Type B pancreatic cell (in vitro differentiated cells): ENCODE results near the gene MYZAP. TPM values are rescaled to one million over a fixed set of nuclear protein-coding genes. Genes with fewer than 3 reads are reported as not detected.

Experiments
- DNase-seq: peaks from one replicate; pipeline ENCODE4 v3.0.0; 2021; ENCODE audit warnings: mixed read lengths; ENCODE audit not compliant: unreplicated experiment; ENCODE audit errors: extremely low spot score
- H3K27ac Mint-ChIP-seq: 2 replicates; pipeline ENCODE4 v1.8.0; 2021; ENCODE audit warnings: mild to moderate bottlenecking, mixed read lengths
- H3K27me3 Mint-ChIP-seq: 2 replicates; pipeline ENCODE4 v1.8.0; 2021; ENCODE audit warnings: mixed read lengths
- H3K36me3 Mint-ChIP-seq: 2 replicates; pipeline ENCODE4 v1.8.0; 2021; ENCODE audit warnings: mixed read lengths
- H3K4me1 Mint-ChIP-seq: one replicate; pipeline ENCODE4 v1.8.0; 2021; ENCODE audit warnings: mixed read lengths; ENCODE audit not compliant: unreplicated experiment
- H3K4me3 Mint-ChIP-seq: 2 replicates; pipeline ENCODE4 v1.8.0; 2021; ENCODE audit warnings: mild to moderate bottlenecking, mixed read lengths
- H3K9me3 Mint-ChIP-seq: 2 replicates; pipeline ENCODE4 v1.8.0; 2021; ENCODE audit warnings: mixed read lengths
- total RNA-seq: library from RNA; stranded (reverse); gene quantifications from 2 replicates; pipeline ENCODE4 v1.2.1, GENCODE V29; 2021; ENCODE audit warnings: low replicate concordance
- TF ChIP-seq, protein P1 (sequence below): fragments of 200-600 bp; sonication (generic); conservative IDR thresholded peaks from 2 replicates; pipeline ENCODE4 v1.5.0; 2021; ENCODE audit warnings: antibody characterized with exemption, mild to moderate bottlenecking

MYZAP gene
- total RNA-seq, 1 donor from 2014 or later = 5.7 TPM

GRCh38 chr15:57619746-57620145 is 28.0 kb downstream of the MYZAP start:
- H3K9me3 Mint-ChIP-seq = no peaks in the 10 kb centered on the region
- TF ChIP-seq, protein P1, sequence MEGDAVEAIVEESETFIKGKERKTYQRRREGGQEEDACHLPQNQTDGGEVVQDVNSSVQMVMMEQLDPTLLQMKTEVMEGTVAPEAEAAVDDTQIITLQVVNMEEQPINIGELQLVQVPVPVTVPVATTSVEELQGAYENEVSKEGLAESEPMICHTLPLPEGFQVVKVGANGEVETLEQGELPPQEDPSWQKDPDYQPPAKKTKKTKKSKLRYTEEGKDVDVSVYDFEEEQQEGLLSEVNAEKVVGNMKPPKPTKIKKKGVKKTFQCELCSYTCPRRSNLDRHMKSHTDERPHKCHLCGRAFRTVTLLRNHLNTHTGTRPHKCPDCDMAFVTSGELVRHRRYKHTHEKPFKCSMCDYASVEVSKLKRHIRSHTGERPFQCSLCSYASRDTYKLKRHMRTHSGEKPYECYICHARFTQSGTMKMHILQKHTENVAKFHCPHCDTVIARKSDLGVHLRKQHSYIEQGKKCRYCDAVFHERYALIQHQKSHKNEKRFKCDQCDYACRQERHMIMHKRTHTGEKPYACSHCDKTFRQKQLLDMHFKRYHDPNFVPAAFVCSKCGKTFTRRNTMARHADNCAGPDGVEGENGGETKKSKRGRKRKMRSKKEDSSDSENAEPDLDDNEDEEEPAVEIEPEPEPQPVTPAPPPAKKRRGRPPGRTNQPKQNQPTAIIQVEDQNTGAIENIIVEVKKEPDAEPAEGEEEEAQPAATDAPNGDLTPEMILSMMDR = no peak
- no peak for DNase-seq
- H3K27ac Mint-ChIP-seq = no peak overlapping the region
- no peaks in the 10 kb centered on the region for H3K4me1 Mint-ChIP-seq
- no peaks in the 10 kb centered on the region for H3K27me3 Mint-ChIP-seq
- no peak overlapping the region for H3K4me3 Mint-ChIP-seq
- no peaks in the 10 kb centered on the region for H3K36me3 Mint-ChIP-seq

GRCh38 chr15:57624730-57625129 is 33.0 kb downstream of the MYZAP start:
- H3K27ac Mint-ChIP-seq = no peak overlapping the region
- H3K27me3 Mint-ChIP-seq = no peaks in the 10 kb centered on the region
- no peaks in the 10 kb centered on the region for H3K9me3 Mint-ChIP-seq
- TF ChIP-seq, protein P1 = no peak
- no peaks in the 10 kb centered on the region for H3K4me1 Mint-ChIP-seq
- DNase-seq = no peak
- peaks cover 3% of the 10 kb centered on the region for H3K36me3 Mint-ChIP-seq
- H3K4me3 Mint-ChIP-seq = no peak overlapping the region

- H3K9me3 Mint-ChIP-seq = no peaks in the 10 kb centered on the region
- TF ChIP-seq, protein P1 = no peak
- no peak overlapping the region for H3K4me3 Mint-ChIP-seq
- no peaks in the 10 kb centered on the region for H3K27me3 Mint-ChIP-seq
- DNase-seq = no peak
- H3K36me3 Mint-ChIP-seq = peaks cover 3% of the 10 kb centered on the region
- H3K4me1 Mint-ChIP-seq = no peaks in the 10 kb centered on the region
- no peak overlapping the region for H3K27ac Mint-ChIP-seq
Observed at GRCh38 chr15:57625703-57626448, 34.2 kb downstream of the MYZAP start.

- Mint-ChIP-seq H3K4me3 (no peak overlapping the region), H3K9me3 (no peaks in the 10 kb centered on the region), H3K4me1 (no peaks in the 10 kb centered on the region), H3K36me3 (peaks cover 3% of the 10 kb centered on the region), H3K27ac (no peak overlapping the region), H3K27me3 (no peaks in the 10 kb centered on the region)
- DNase-seq = no peak
- TF ChIP-seq, protein P1 = no peak
Observed at GRCh38 chr15:57626713-57627440, 35.2 kb downstream of the MYZAP start.

DNA sequence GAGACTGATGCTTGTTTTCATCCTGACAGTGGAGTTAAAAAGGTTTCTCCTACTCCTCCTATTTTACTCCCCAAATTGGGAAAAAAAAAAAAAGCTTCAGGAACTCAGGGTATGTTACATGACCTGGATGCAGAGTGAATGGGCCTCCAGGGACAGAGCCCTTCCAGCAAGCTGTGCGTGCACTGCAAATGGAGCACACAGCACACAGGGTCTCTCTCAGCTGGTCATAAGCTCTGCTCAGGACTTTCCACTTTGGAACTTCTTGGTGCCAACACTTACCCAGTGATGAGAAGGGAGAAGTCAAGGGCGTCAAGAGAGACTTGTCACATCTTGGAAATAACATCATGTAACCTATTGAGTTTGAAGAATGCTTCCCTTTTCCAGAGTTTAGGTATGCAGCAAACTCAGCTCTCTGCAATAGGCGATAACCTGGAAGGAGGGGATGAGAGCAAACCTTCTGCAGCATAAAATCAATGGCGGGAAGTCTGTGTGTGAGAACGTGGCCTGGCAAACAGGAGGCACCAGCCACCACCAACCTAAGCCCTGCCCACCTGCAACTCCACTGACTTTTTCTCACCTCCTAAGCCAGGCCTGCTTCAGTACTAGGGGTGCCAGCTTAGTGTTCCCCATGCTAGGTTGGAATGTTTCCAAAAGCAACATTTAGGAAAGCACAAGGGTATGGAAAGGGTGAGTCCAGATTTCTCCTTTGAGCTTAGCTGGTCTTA is 39.8 kb downstream of the MYZAP start:
- no peak for DNase-seq
- peaks cover 3% of the 10 kb centered on the region for H3K36me3 Mint-ChIP-seq
- no peak overlapping the region for H3K27ac Mint-ChIP-seq
- TF ChIP-seq, protein P1 = no peak
- no peak overlapping the region for H3K4me3 Mint-ChIP-seq
- no peaks in the 10 kb centered on the region for H3K27me3 Mint-ChIP-seq
- H3K4me1 Mint-ChIP-seq = no peaks in the 10 kb centered on the region
- H3K9me3 Mint-ChIP-seq = no peaks in the 10 kb centered on the region
